ENCODE data around the gene CPNE2. TPM values are rescaled to one million over a fixed set of nuclear protein-coding genes. Genes with fewer than 3 reads are reported as not detected.

Gene CPNE2
- total RNA-seq, 4 donors from 2014 or later, result 41.6 to 154 (median 84.2) TPM

- Histone ChIP-seq H3K4me1 (peaks cover 0 to 20% (median 0%) of the 10 kb centered on the region in 4 donors), H3K4me3 (no peak overlapping the region), H3K36me3 (peaks cover 0 to 26% (median 5%) of the 10 kb centered on the region in 4 donors), H3K9me3 (no peaks in the 10 kb centered on the region), H3K27ac (no peak overlapping the region), H3K27me3 (no peaks in the 10 kb centered on the region)
- intact Hi-C loops (cut with DNase I; ENCODE audit: low total_unique reads) (no loop called here), in situ Hi-C loops (cut with MboI; ENCODE audit: low pct_ligation_motif_present in 1 of 4, low pct_unique_long_range_greater_than_20kb in 1 of 4, low sequenced_read_pairs in 3 of 4) (loop anchor here in 3 of 4 donors (25.0 kb wide), 2 partner anchors 194 to 294 kb away; partner anchors contain the start of genes CETP (in 2 of the 3) and SLC12A3 (in 1 of the 3))
- DNase-seq, result no peak
- TF ChIP-seq POLR2AphosphoS5 (IDR thresholded peaks at IDR 0.05) (no peak), EP300 (IDR thresholded peaks at IDR 0.05; ENCODE audit: low read depth) (no peak), POLR2A (IDR thresholded peaks at IDR 0.05) (no peak), CTCF (IDR thresholded peaks at IDR 0.05) (no peak)
- 67 to 71% methylated on average over 2 to 4 of the region's 4 CpGs for WGBS, 2 donors (ENCODE audit: low coverage in 1 of 2)
Measured at GRCh38 chr16:57156351-57156703, 63.9 kb downstream of the CPNE2 start.

- DNase-seq, result no peak
- in situ Hi-C loops (cut with MboI; ENCODE audit: low pct_ligation_motif_present in 1 of 4, low pct_unique_long_range_greater_than_20kb in 1 of 4, low sequenced_read_pairs in 3 of 4) (loop anchor here in 3 of 4 donors (25.0 kb wide), 2 partner anchors 195 to 295 kb away; partner anchors contain the start of genes CETP (in 2 of the 3) and SLC12A3 (in 1 of the 3)), intact Hi-C loops (cut with DNase I; ENCODE audit: low total_unique reads) (no loop called here)
- Histone ChIP-seq H3K4me1 (peaks cover 0 to 20% (median 0%) of the 10 kb centered on the region in 4 donors), H3K9me3 (no peaks in the 10 kb centered on the region), H3K27ac (no peak overlapping the region), H3K36me3 (peaks cover 0 to 28% (median 10%) of the 10 kb centered on the region in 4 donors), H3K27me3 (no peaks in the 10 kb centered on the region), H3K4me3 (no peak overlapping the region)
- WGBS, 2 donors (ENCODE audit: low coverage in 1 of 2), result 96 to 100% methylated on average over 1 of the region's 1 CpG
- TF ChIP-seq POLR2AphosphoS5 (IDR thresholded peaks at IDR 0.05), result no peak
- TF ChIP-seq CTCF (IDR thresholded peaks at IDR 0.05), result no peak
- no peak for TF ChIP-seq EP300 (IDR thresholded peaks at IDR 0.05; ENCODE audit: low read depth)
- no peak for TF ChIP-seq POLR2A (IDR thresholded peaks at IDR 0.05)
Measured at GRCh38 chr16:57157533-57157932, 65.2 kb downstream of the CPNE2 start.

- WGBS, 2 donors (ENCODE audit: low coverage in 1 of 2), result 89 to 90% methylated on average over 2 to 4 of the region's 4 CpGs
- peaks cover 0 to 29% (median 14%) of the 10 kb centered on the region in 4 donors for H3K36me3 ChIP-seq
- no peak for TF ChIP-seq POLR2A (IDR thresholded peaks at IDR 0.05)
- TF ChIP-seq CTCF (IDR thresholded peaks at IDR 0.05), result no peak
- TF ChIP-seq EP300 (IDR thresholded peaks at IDR 0.05; ENCODE audit: low read depth), result no peak
- no peak for TF ChIP-seq POLR2AphosphoS5 (IDR thresholded peaks at IDR 0.05)
- H3K4me1 ChIP-seq, result peaks cover 0 to 20% (median 0%) of the 10 kb centered on the region in 4 donors
- H3K4me3 ChIP-seq, result no peak overlapping the region
- no peak for DNase-seq
- no peak overlapping the region for H3K27ac ChIP-seq
- in situ Hi-C loops (cut with MboI; ENCODE audit: low pct_ligation_motif_present in 1 of 4, low pct_unique_long_range_greater_than_20kb in 1 of 4, low sequenced_read_pairs in 3 of 4) (loop anchor here in 3 of 4 donors (25.0 kb wide), 2 partner anchors 197 to 297 kb away; partner anchors contain the start of genes CETP (in 2 of the 3) and SLC12A3 (in 1 of the 3)), intact Hi-C loops (cut with DNase I; ENCODE audit: low total_unique reads) (no loop called here)
- H3K27me3 ChIP-seq, result no peaks in the 10 kb centered on the region
- no peaks in the 10 kb centered on the region for H3K9me3 ChIP-seq
Measured at GRCh38 chr16:57159447-57159846, 67.1 kb downstream of the CPNE2 start.

GRCh38 chr16:57163842-57164241, 71.5 kb downstream of the CPNE2 start:
- no peaks in the 10 kb centered on the region for H3K27me3 ChIP-seq
- intact Hi-C loops (cut with DNase I; ENCODE audit: low total_unique reads), result no loop called here
- TF ChIP-seq EP300 (IDR thresholded peaks at IDR 0.05; ENCODE audit: low read depth) (no peak), POLR2AphosphoS5 (IDR thresholded peaks at IDR 0.05) (no peak), CTCF (IDR thresholded peaks at IDR 0.05) (no peak), POLR2A (IDR thresholded peaks at IDR 0.05) (no peak)
- H3K27ac ChIP-seq, result no peak overlapping the region
- no peak for DNase-seq
- in situ Hi-C loops (cut with MboI; ENCODE audit: low pct_ligation_motif_present in 1 of 4, low pct_unique_long_range_greater_than_20kb in 1 of 4, low sequenced_read_pairs in 3 of 4), result loop anchor here (10.0 to 25.0 kb wide), 4 partner anchors 79 to 302 kb away; partner anchors contain the start of genes CETP (in 3 of the 4) and SLC12A3 (in 1 of the 4)
- H3K36me3 ChIP-seq, result peaks cover 0 to 37% (median 15%) of the 10 kb centered on the region in 4 donors
- H3K4me1 ChIP-seq, result peaks cover 0 to 19% (median 0%) of the 10 kb centered on the region in 4 donors
- no peak overlapping the region for H3K4me3 ChIP-seq
- no peaks in the 10 kb centered on the region for H3K9me3 ChIP-seq
- WGBS, 2 donors (ENCODE audit: low coverage in 1 of 2), result 64% methylated on average over 1 of the region's 1 CpG; no CpG with 5 or more reads in 1 of the 2 donors
